ENCODE results near the gene SECISBP2.

SECISBP2 gene

GRCh38 chr9:89408628-89409101 lies 90.4 kb downstream of the SECISBP2 start:
- DNase-seq (ENCODE audit: low spot score), result no peak
